HCT116 (cell line): ENCODE results near the gene DENND2D.

ENCODE experiments used
- CEBPB ChIP-seq: IDR thresholded peaks from 2 replicates; pipeline ENCODE4 v1.6.1; 2012; ENCODE audit warnings: low read depth
- EGR1 ChIP-seq: IDR thresholded peaks from 2 replicates; pipeline ENCODE4 v1.6.1; 2012; ENCODE audit warnings: low read depth
- EZH2 ChIP-seq: fragments of 200-600 bp; sonication (generic); IDR thresholded peaks from 2 replicates; pipeline ENCODE4 v1.6.1; 2017; ENCODE audit warnings: antibody characterized with exemption, mixed run types
- EZH2phosphoT487 ChIP-seq: fragments of 200-600 bp; IDR thresholded peaks from 2 replicates; pipeline ENCODE4 v1.6.1; 2018; ENCODE audit warnings: antibody characterized with exemption, borderline replicate concordance
- POLR2A ChIP-seq: IDR thresholded peaks from 2 replicates; pipeline ENCODE4 v1.7.0; 2011; ENCODE audit warnings: borderline replicate concordance; ENCODE audit not compliant: insufficient read depth, insufficient read length; ENCODE audit errors: extremely low read depth
- POLR2AphosphoS5 ChIP-seq: IDR thresholded peaks from 2 replicates; pipeline ENCODE4 v1.6.1; 2011; ENCODE audit warnings: mild to moderate bottlenecking, low read depth, low read length, moderate library complexity
- RAD21 ChIP-seq: IDR thresholded peaks from 2 replicates; pipeline ENCODE4 v1.6.1; 2012; ENCODE audit warnings: low read depth, mild to moderate bottlenecking
- TCF7L2 ChIP-seq: IDR thresholded peaks from 2 replicates; pipeline ENCODE4 v1.7.0; 2011; ENCODE audit warnings: borderline replicate concordance, inconsistent platforms; ENCODE audit not compliant: insufficient read depth, insufficient read length; ENCODE audit errors: extremely low read depth
- YY1 ChIP-seq: IDR thresholded peaks from 2 replicates; pipeline ENCODE4 v1.6.1; 2011; ENCODE audit warnings: low read length, low read depth, moderate library complexity, mild to moderate bottlenecking; ENCODE audit not compliant: insufficient replicate concordance; ENCODE audit errors: extremely low read depth
- TF ChIP-seq, protein P1 (sequence below), 3 experiments: fragments of 200-600 bp in 1 of 3; sonication (generic) in 1 of 3; IDR thresholded peaks in 2 of 3; conservative IDR thresholded peaks in 1 of 3; 2 replicates each; pipeline ENCODE4 v1.5.1; 2012 to 2017; ENCODE audit warnings: low read depth in 2 of 3, low read length in 2 of 3, antibody characterized with exemption in 1 of 3, borderline replicate concordance in 1 of 3, control low read depth in 1 of 3, mild to moderate bottlenecking in 1 of 3, mixed read lengths in 1 of 3, mixed run types in 1 of 3, moderate library complexity in 1 of 3; ENCODE audit not compliant: insufficient read depth in 1 of 3
- TF ChIP-seq, protein P2 (sequence below): IDR thresholded peaks from 2 replicates; pipeline ENCODE4 v1.6.1; 2012; ENCODE audit warnings: low read depth
- TF ChIP-seq, protein P3 (sequence below): IDR thresholded peaks from 2 replicates; pipeline ENCODE4 v1.6.1; 2012
- TF ChIP-seq, protein P4 (sequence below): IDR thresholded peaks from 2 replicates; pipeline ENCODE4 v1.6.1; 2012

DNA sequence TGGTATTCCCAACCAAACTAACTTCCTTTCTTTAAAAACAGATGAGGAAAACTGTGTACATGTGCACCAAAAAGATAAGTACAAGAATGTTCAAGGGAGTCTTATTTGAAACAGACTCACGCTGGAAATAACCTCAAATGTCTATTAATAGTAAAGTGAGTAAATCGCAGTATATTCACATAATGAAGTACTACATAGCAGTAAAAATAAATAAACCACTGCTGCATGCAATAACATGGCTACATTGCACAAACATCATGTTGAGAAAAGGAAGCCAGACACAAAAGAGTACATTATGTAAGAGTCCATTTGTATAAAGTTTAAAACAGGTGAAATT lies 5.2 kb upstream of the DENND2D start:
- TF ChIP-seq, protein P1, sequence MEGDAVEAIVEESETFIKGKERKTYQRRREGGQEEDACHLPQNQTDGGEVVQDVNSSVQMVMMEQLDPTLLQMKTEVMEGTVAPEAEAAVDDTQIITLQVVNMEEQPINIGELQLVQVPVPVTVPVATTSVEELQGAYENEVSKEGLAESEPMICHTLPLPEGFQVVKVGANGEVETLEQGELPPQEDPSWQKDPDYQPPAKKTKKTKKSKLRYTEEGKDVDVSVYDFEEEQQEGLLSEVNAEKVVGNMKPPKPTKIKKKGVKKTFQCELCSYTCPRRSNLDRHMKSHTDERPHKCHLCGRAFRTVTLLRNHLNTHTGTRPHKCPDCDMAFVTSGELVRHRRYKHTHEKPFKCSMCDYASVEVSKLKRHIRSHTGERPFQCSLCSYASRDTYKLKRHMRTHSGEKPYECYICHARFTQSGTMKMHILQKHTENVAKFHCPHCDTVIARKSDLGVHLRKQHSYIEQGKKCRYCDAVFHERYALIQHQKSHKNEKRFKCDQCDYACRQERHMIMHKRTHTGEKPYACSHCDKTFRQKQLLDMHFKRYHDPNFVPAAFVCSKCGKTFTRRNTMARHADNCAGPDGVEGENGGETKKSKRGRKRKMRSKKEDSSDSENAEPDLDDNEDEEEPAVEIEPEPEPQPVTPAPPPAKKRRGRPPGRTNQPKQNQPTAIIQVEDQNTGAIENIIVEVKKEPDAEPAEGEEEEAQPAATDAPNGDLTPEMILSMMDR (IDR thresholded peaks at IDR 0.05 in 2 of 3, conservative IDR thresholded peaks at IDR 0.05 in 1 of 3; ENCODE audit: borderline replicate concordance in 1 of 3, insufficient read depth in 1 of 3, low read depth in 2 of 3, low read length in 2 of 3): no peak
- TF ChIP-seq EZH2: no peak
- TF ChIP-seq POLR2AphosphoS5: no peak
- TF ChIP-seq YY1: no peak
- no peak for TF ChIP-seq EZH2phosphoT487
- no peak for TF ChIP-seq POLR2A
- TF ChIP-seq, protein P2, sequence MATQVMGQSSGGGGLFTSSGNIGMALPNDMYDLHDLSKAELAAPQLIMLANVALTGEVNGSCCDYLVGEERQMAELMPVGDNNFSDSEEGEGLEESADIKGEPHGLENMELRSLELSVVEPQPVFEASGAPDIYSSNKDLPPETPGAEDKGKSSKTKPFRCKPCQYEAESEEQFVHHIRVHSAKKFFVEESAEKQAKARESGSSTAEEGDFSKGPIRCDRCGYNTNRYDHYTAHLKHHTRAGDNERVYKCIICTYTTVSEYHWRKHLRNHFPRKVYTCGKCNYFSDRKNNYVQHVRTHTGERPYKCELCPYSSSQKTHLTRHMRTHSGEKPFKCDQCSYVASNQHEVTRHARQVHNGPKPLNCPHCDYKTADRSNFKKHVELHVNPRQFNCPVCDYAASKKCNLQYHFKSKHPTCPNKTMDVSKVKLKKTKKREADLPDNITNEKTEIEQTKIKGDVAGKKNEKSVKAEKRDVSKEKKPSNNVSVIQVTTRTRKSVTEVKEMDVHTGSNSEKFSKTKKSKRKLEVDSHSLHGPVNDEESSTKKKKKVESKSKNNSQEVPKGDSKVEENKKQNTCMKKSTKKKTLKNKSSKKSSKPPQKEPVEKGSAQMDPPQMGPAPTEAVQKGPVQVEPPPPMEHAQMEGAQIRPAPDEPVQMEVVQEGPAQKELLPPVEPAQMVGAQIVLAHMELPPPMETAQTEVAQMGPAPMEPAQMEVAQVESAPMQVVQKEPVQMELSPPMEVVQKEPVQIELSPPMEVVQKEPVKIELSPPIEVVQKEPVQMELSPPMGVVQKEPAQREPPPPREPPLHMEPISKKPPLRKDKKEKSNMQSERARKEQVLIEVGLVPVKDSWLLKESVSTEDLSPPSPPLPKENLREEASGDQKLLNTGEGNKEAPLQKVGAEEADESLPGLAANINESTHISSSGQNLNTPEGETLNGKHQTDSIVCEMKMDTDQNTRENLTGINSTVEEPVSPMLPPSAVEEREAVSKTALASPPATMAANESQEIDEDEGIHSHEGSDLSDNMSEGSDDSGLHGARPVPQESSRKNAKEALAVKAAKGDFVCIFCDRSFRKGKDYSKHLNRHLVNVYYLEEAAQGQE: no peak
- no peak for TF ChIP-seq CEBPB
- TF ChIP-seq, protein P3, sequence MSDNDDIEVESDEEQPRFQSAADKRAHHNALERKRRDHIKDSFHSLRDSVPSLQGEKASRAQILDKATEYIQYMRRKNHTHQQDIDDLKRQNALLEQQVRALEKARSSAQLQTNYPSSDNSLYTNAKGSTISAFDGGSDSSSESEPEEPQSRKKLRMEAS: no peak
- TF ChIP-seq, protein P4, sequence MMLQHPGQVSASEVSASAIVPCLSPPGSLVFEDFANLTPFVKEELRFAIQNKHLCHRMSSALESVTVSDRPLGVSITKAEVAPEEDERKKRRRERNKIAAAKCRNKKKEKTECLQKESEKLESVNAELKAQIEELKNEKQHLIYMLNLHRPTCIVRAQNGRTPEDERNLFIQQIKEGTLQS: no peak
- TF ChIP-seq RAD21: no peak
- TF ChIP-seq TCF7L2: no peak
- no peak for TF ChIP-seq EGR1
